ENCODE data around the gene PAIP1.

DNA sequence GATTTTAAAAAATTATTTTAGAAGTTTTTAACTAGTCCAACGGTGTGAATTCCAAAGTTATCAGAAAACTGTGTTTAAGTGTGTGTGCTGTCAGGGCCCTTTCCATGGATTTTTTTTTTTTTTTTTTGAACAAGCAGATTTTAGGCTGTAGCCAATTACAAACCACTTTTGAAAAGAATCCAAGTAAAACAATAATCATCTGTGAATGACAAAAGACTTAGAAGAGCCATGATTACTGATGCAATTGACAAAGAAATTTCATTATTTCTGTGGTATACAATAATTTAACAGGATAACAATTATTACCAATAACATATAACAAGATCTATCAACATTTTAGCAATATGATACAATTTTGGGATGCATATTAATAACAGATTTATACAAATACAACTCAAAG lies 16.2 kb upstream of the PAIP1 start:
- no peak for TF ChIP-seq CTCF (IDR thresholded peaks at IDR 0.05 in 8 of 11, conservative IDR thresholded peaks at IDR 0.05 in 3 of 11)
- no peak for TF ChIP-seq POLR2AphosphoS5 (IDR thresholded peaks at IDR 0.05)
